GM06990 (cell line): ENCODE measurements around the gene PXMP4.

ENCODE experiments used
- DNase-seq: peaks from one replicate; pipeline ENCODE4 v3.0.0-alpha.2; 2011; ENCODE audit not compliant: insufficient read length; ENCODE audit errors: extremely low read depth
- H3K27me3 ChIP-seq: replicated peaks from 2 replicates; pipeline ENCODE4 v1.6.0; 2011; ENCODE audit warnings: low read length; ENCODE audit not compliant: control insufficient read depth, insufficient read depth
- H3K36me3 ChIP-seq: 2 replicates; pipeline ENCODE4 v1.5.1; 2011; ENCODE audit warnings: low read length; ENCODE audit not compliant: control insufficient read depth, insufficient read depth
- H3K4me3 ChIP-seq: replicated peaks from 2 replicates; pipeline ENCODE4 v1.5.1; 2011; ENCODE audit warnings: low read depth, mild to moderate bottlenecking, control low read depth, low read length
- CTCF ChIP-seq: IDR thresholded peaks from 2 replicates; pipeline ENCODE4 v1.5.1; 2011; ENCODE audit warnings: low read length, control low read depth, mild to moderate bottlenecking, inconsistent platforms; ENCODE audit not compliant: insufficient read depth, poor library complexity, severe bottlenecking

PXMP4 gene

GRCh38 chr20:33719989-33720709 lies at the start of gene PXMP4:
Gene PXMP4, minus strand, starts transcription at chr20:33720310. Its CDS starts 103 bp downstream, at chr20:33720207.
- DNase-seq = peak; percentile 88
- Histone ChIP-seq H3K4me3 (peak within 1 kb of the TSS; percentile 67), H3K27me3 (no peaks in the 10 kb centered on the region), H3K36me3 (no peaks in the 10 kb centered on the region)
- TF ChIP-seq CTCF = no peak

GRCh38 chr20:33769043-33769442 lies 48.9 kb upstream of the PXMP4 start:
- H3K36me3 ChIP-seq = no peaks in the 10 kb centered on the region; the same call in 1 of the 2 replicates
- H3K4me3 ChIP-seq = no peak overlapping the region
- TF ChIP-seq CTCF = no peak
- DNase-seq = no peak
- no peaks in the 10 kb centered on the region for H3K27me3 ChIP-seq

- DNase-seq = no peak
- H3K4me3 ChIP-seq = no peak overlapping the region
- no peaks in the 10 kb centered on the region for H3K27me3 ChIP-seq
- H3K36me3 ChIP-seq = no peaks in the 10 kb centered on the region; the same call in none of the 2 replicates
- no peak for TF ChIP-seq CTCF
These were observed 47.6 kb upstream of the PXMP4 start for GRCh38 chr20:33767777-33768138.

- no peak for TF ChIP-seq CTCF
- no peak overlapping the region for H3K4me3 ChIP-seq
- no peak for DNase-seq
- no peaks in the 10 kb centered on the region; the same call in none of the 2 replicates for H3K36me3 ChIP-seq
- no peaks in the 10 kb centered on the region for H3K27me3 ChIP-seq
These were observed 46.6 kb upstream of the PXMP4 start for GRCh38 chr20:33766686-33767085.

- Histone ChIP-seq H3K4me3 (no peak overlapping the region), H3K36me3 (no peaks in the 10 kb centered on the region; the same call in none of the 2 replicates), H3K27me3 (no peaks in the 10 kb centered on the region)
- no peak for TF ChIP-seq CTCF
- no peak for DNase-seq
These were observed 45.5 kb upstream of the PXMP4 start for GRCh38 chr20:33765592-33765991.

GRCh38 chr20:33765099-33765498 lies 45.0 kb upstream of the PXMP4 start:
- H3K4me3 ChIP-seq = no peak overlapping the region
- TF ChIP-seq CTCF = no peak
- H3K27me3 ChIP-seq = no peaks in the 10 kb centered on the region
- H3K36me3 ChIP-seq = no peaks in the 10 kb centered on the region; the same call in none of the 2 replicates
- DNase-seq = no peak
